HCT116 (cell line): Measurements from ENCODE around the gene THAP2. TPM values are rescaled to one million over a fixed set of nuclear protein-coding genes. Genes with fewer than 3 reads are reported as not detected.

Experiments
- ATAC-seq: fragments of 200-7000 bp; cut with Tn5 transposase; 2 replicates; pipeline ENCODE4 v1.9.1; 2020; ENCODE audit warnings: mild to moderate bottlenecking, moderate library complexity
- BruUV-seq: library from RNA; stranded (reverse); fragments of 400-500 nt; replicated peaks from 2 replicates; lab custom pipeline; 2021; lab: Mats Ljungman, UMichigan
- CTCF ChIA-PET: fragments of 300-600 bp; sonication (Branson Sonifier 250); formaldehyde crosslinking; loops from one replicate; lab custom pipeline; 2021; ENCODE audit warnings: antibody characterized with exemption; lab: Charles Lee
- POLR2A ChIA-PET: fragments of 300-600, 350-600 bp; sonication (Branson Sonifier 250); formaldehyde crosslinking; loops from one replicate; lab custom pipeline; 2021; ENCODE audit warnings: antibody characterized with exemption; lab: Charles Lee
- RAD21 ChIA-PET, 2 experiments: fragments of 300-600 bp; sonication (Branson Sonifier 250); formaldehyde crosslinking; loops; one replicate each; lab custom pipeline; 2023; ENCODE audit warnings: low total read pairs in 2 of 2; ENCODE audit not compliant: uncharacterized antibody in 2 of 2, unreplicated experiment in 2 of 2, low non-redundant PET in 1 of 2; lab: Charles Lee
- DNase-seq: peaks from one replicate; pipeline ENCODE4 v3.0.0-alpha.2; 2010; ENCODE audit warnings: low read depth, low spot score
- H2AFZ ChIP-seq: fragments of 200-600 bp; shearing (Covaris generic), sonication (generic); 2 replicates; pipeline ENCODE4 v1.6.1; 2017; ENCODE audit warnings: low read depth, mixed run types, mixed read lengths, antibody characterized with exemption, low read length; ENCODE audit not compliant: poor library complexity, severe bottlenecking
- H3K27ac ChIP-seq: 2 replicates; pipeline ENCODE4 v1.5.1; 2012; ENCODE audit warnings: low read depth, low read length
- H3K27me3 ChIP-seq: fragments of 200-600 bp; sonication (generic); 2 replicates; pipeline ENCODE4 v1.6.1; 2016; ENCODE audit warnings: mixed run types, low read length, mixed read lengths; ENCODE audit not compliant: insufficient read depth
- H3K36me3 ChIP-seq, 2 experiments: fragments of 200-500 bp in 1 of 2; fragments of 200-600 bp in 1 of 2; sonication (Bioruptor generic) in 1 of 2; sonication (generic) in 1 of 2; 2 replicates each; pipeline versions ENCODE4 v1.5.1 to v1.6.1; 2014 to 2016; ENCODE audit warnings: low read length in 2 of 2, inconsistent platforms in 1 of 2, mixed read lengths in 1 of 2, mixed run types in 1 of 2; ENCODE audit not compliant: insufficient read depth in 2 of 2, control insufficient read depth in 1 of 2
- H3K4me1 ChIP-seq, 2 experiments: fragments of 200-600 bp in 1 of 2; sonication (generic) in 1 of 2; 2 replicates each; pipeline versions ENCODE4 v1.5.1 to v1.6.1; 2012 to 2017; ENCODE audit warnings: low read length in 2 of 2, inconsistent platforms in 1 of 2, mild to moderate bottlenecking in 1 of 2, mixed read lengths in 1 of 2, mixed run types in 1 of 2, moderate library complexity in 1 of 2; ENCODE audit not compliant: insufficient read depth in 2 of 2, control insufficient read depth in 1 of 2
- H3K4me2 ChIP-seq: fragments of 200-600 bp; sonication (generic); 2 replicates; pipeline ENCODE4 v1.6.1; 2017; ENCODE audit warnings: mixed run types, low read length, mixed read lengths
- H3K4me3 ChIP-seq, 2 experiments: fragments of 200-600 bp in 1 of 2; sonication (generic) in 1 of 2; replicated peaks in 1 of 2; 2 replicates each; pipeline ENCODE4 v1.5.1; 2011 to 2016; ENCODE audit warnings: low read length in 2 of 2, control low read depth in 1 of 2, low read depth in 1 of 2, mild to moderate bottlenecking in 1 of 2, mixed read lengths in 1 of 2, mixed run types in 1 of 2
- H3K79me2 ChIP-seq: fragments of 200-600 bp; sonication (generic); 2 replicates; pipeline ENCODE4 v1.6.1; 2017; ENCODE audit warnings: mild to moderate bottlenecking, mixed run types, low read length, moderate library complexity, mixed read lengths; ENCODE audit not compliant: insufficient read depth
- H3K9ac ChIP-seq: fragments of 200-600 bp; sonication (generic); 2 replicates; pipeline ENCODE4 v1.6.1; 2016; ENCODE audit warnings: low read length, mixed read lengths
- H3K9me2 ChIP-seq: fragments of 200-600 bp; sonication (generic), shearing (Covaris generic); 2 replicates; pipeline ENCODE4 v1.6.1; 2017; ENCODE audit warnings: mixed run types, mild to moderate bottlenecking, moderate library complexity; ENCODE audit not compliant: insufficient read depth
- H3K9me3 ChIP-seq, 2 experiments: fragments of 200-500 bp in 1 of 2; fragments of 200-600 bp in 1 of 2; sonication (Bioruptor generic) in 1 of 2; sonication (generic) in 1 of 2; 2 replicates each; pipeline ENCODE4 v1.6.1; 2014 to 2017; ENCODE audit warnings: low read length in 2 of 2, mixed read lengths in 2 of 2, inconsistent platforms in 1 of 2, low read depth in 1 of 2, mild to moderate bottlenecking in 1 of 2, mixed run types in 1 of 2, moderate library complexity in 1 of 2; ENCODE audit not compliant: control insufficient read depth in 1 of 2, insufficient read depth in 1 of 2
- H4K20me1 ChIP-seq: fragments of 200-600 bp; sonication (generic), shearing (Covaris generic); 2 replicates; pipeline ENCODE4 v1.6.1; 2017; ENCODE audit warnings: mixed run types, mild to moderate bottlenecking, moderate library complexity; ENCODE audit not compliant: insufficient read depth
- CBX3 ChIP-seq: IDR thresholded peaks from 2 replicates; pipeline ENCODE4 v1.6.1; 2012; ENCODE audit warnings: low read depth
- CEBPB ChIP-seq: IDR thresholded peaks from 2 replicates; pipeline ENCODE4 v1.6.1; 2012; ENCODE audit warnings: low read depth
- CTCF ChIP-seq, 3 experiments: fragments of 200-600 bp in 1 of 3; sonication (generic) in 1 of 3; IDR thresholded peaks in 2 of 3; conservative IDR thresholded peaks in 1 of 3; 2 replicates each; pipeline ENCODE4 v1.5.1; 2012 to 2017; ENCODE audit warnings: low read depth in 2 of 3, low read length in 2 of 3, antibody characterized with exemption in 1 of 3, borderline replicate concordance in 1 of 3, control low read depth in 1 of 3, mild to moderate bottlenecking in 1 of 3, mixed read lengths in 1 of 3, mixed run types in 1 of 3, moderate library complexity in 1 of 3; ENCODE audit not compliant: insufficient read depth in 1 of 3
- ELF1 ChIP-seq: IDR thresholded peaks from 2 replicates; pipeline ENCODE4 v1.6.1; 2012; ENCODE audit warnings: low read depth, borderline replicate concordance
- FOSL1 ChIP-seq: IDR thresholded peaks from 2 replicates; pipeline ENCODE4 v1.6.1; 2012; ENCODE audit warnings: low read depth
- MAX ChIP-seq: IDR thresholded peaks from 2 replicates; pipeline ENCODE4 v1.6.1; 2012
- SRF ChIP-seq: IDR thresholded peaks from 2 replicates; pipeline ENCODE4 v1.6.1; 2012; ENCODE audit warnings: low read depth
- ZBTB33 ChIP-seq: IDR thresholded peaks from 2 replicates; pipeline ENCODE4 v1.6.1; 2011; ENCODE audit warnings: mild to moderate bottlenecking, low read length, moderate library complexity; ENCODE audit not compliant: insufficient replicate concordance; ENCODE audit errors: extremely low read depth
- intact Hi-C: fragments of 100-400 bp; cut with micrococcal nuclease; formaldehyde crosslinking; loops from 2 replicates; pipeline ENCODE4 v1.10.0; 2022
- total RNA-seq: library from RNA; stranded (reverse); gene quantifications from one replicate; pipeline ENCODE4 v1.2.1, GENCODE V29; 2021; ENCODE audit not compliant: unreplicated experiment

The THAP2 gene
- total RNA-seq, 1 experiment from 2014 or later = 3.7 TPM

- no peak for ATAC-seq
- H3K9ac ChIP-seq = no peak overlapping the region
- TF ChIP-seq CBX3 = no peak
- TF ChIP-seq ELF1 = no peak
- TF ChIP-seq SRF = no peak
- no peak for TF ChIP-seq CEBPB
- no peaks in the 10 kb centered on the region for H3K9me3 ChIP-seq
- no peak overlapping the region for H3K4me2 ChIP-seq
- no peak overlapping the region for H3K4me3 ChIP-seq
- POLR2A ChIA-PET = no interaction called here
- no peak for DNase-seq
- H3K4me1 ChIP-seq = peaks cover 14 to 27% of the 10 kb centered on the region in 2 experiments
- no peaks in the 10 kb centered on the region for H3K79me2 ChIP-seq
- no peaks in the 10 kb centered on the region for H3K9me2 ChIP-seq
- RAD21 ChIA-PET = no interaction called here
- intact Hi-C loops = no loop called here
- H3K27me3 ChIP-seq = no peaks in the 10 kb centered on the region
- H2AFZ ChIP-seq = no peak overlapping the region
- CTCF ChIA-PET = no interaction called here
- BruUV-seq = no TSS peak
- no peaks in the 10 kb centered on the region for H4K20me1 ChIP-seq
- H3K36me3 ChIP-seq = no peaks in the 10 kb centered on the region
- H3K27ac ChIP-seq = no peak overlapping the region
These were observed 40.8 kb downstream of the THAP2 start for GRCh38 chr12:71704920-71705319.

- BruUV-seq = no TSS peak
- DNase-seq (no peak), ATAC-seq (no peak)
- H3K4me1 ChIP-seq = peaks cover 24 to 43% of the 10 kb centered on the region in 2 experiments
- RAD21 ChIA-PET = no interaction called here
- intact Hi-C loops = no loop called here
- CTCF ChIA-PET = no interaction called here
- no peak overlapping the region for H3K4me3 ChIP-seq
- no peak overlapping the region for H3K9ac ChIP-seq
- no peaks in the 10 kb centered on the region for H3K36me3 ChIP-seq
- no peaks in the 10 kb centered on the region for H3K9me3 ChIP-seq
- no peaks in the 10 kb centered on the region for H4K20me1 ChIP-seq
- no peaks in the 10 kb centered on the region for H3K27me3 ChIP-seq
- H3K9me2 ChIP-seq = no peaks in the 10 kb centered on the region
- TF ChIP-seq CTCF (IDR thresholded peaks at IDR 0.05 in 2 of 3, conservative IDR thresholded peaks at IDR 0.05 in 1 of 3; ENCODE audit: borderline replicate concordance in 1 of 3, insufficient read depth in 1 of 3, low read depth in 2 of 3, low read length in 2 of 3) (no peak), CEBPB (peak; percentile 25; the same call in 1 of the 2 replicates), FOSL1 (no peak), MAX (no peak), ZBTB33 (no peak)
- no peak overlapping the region for H3K27ac ChIP-seq
- POLR2A ChIA-PET = interaction anchor here (1.1 kb wide), 1 partner anchor 23 kb away, joined by 3 read pairs; the partner anchor contains the start of gene TMEM19
- no peak overlapping the region for H2AFZ ChIP-seq
- no peaks in the 10 kb centered on the region for H3K79me2 ChIP-seq
- H3K4me2 ChIP-seq = peak overlapping the region; percentile 67
These were observed 44.6 kb downstream of the THAP2 start for GRCh38 chr12:71708658-71709057.
